ENCODE data around the gene NOX5. TPM values are rescaled to one million over a fixed set of nuclear protein-coding genes. Genes with fewer than 3 reads are reported as not detected.

The NOX5 gene
- total and polyA plus RNA-seq, 2 of the 4 experiments (the other 2 are of a cell fraction) = 0.07 TPM; not detected in 1

DNA sequence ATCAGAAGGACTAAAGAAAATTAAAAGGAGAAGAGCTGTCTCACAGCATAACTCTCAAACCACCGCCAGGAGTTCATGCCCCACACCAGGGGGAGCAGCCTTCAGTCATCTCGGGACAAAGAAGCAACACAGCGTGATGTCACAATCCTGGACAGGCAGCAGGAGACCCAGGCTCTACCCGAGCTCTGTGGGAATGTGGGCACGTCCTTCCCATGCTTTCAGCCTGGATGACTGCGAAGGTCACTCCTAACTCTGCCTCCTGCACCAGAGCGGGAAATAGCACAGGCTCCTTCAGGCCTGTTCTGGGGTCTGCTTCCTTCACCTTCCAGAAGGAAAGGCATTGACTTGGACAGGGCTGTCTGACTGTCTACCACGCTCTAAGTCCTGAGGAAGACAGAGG, 31.3 kb downstream of the NOX5 start:
- Histone ChIP-seq H3K79me1 (ENCODE audit: low read depth in 1 of 2, low read length in 2 of 2) (no peaks in the 10 kb centered on the region), H2AK9ac (replicated peaks; ENCODE audit: low read depth, low read length, poor library complexity) (no peak overlapping the region), H3K4ac (ENCODE audit: low read depth, low read length) (no peak overlapping the region), H3K9me1 (ENCODE audit: insufficient read depth, low read length) (peaks cover 4% of the 10 kb centered on the region; the same call in 1 of the 2 replicates), H3K4me1 (ENCODE audit: control insufficient read depth, insufficient read depth, low read length) (peaks cover 2% of the 10 kb centered on the region; the same call in 1 of the 2 replicates), H3K56ac (ENCODE audit: extremely low read depth, insufficient read depth, low read length) (no peak overlapping the region), H4K8ac (ENCODE audit: low read depth in 2 of 2, low read length in 2 of 2) (no peak overlapping the region), H3K27ac (ENCODE audit: insufficient read depth, low read length) (no peak overlapping the region), H2BK20ac (ENCODE audit: low read depth, low read length) (no peak overlapping the region), H2AK5ac (ENCODE audit: low read depth, low read length) (peak overlapping the region; percentile 66), H3K18ac (ENCODE audit: low read depth, low read length) (no peak overlapping the region), H3K4me3 (ENCODE audit: insufficient read depth, low read depth, low read length) (no peak overlapping the region), H4K5ac (ENCODE audit: low read depth, low read length) (no peak overlapping the region), H2AFZ (replicated peaks; ENCODE audit: low read length, poor library complexity) (peak overlapping the region; percentile 81), H3K4me2 (ENCODE audit: low read depth, low read length) (no peak overlapping the region), H3K36me3 (ENCODE audit: control insufficient read depth, insufficient read depth, low read length) (no peaks in the 10 kb centered on the region), H3K14ac (replicated peaks; ENCODE audit: low read depth, low read length) (no peak overlapping the region; the same call in 1 of the 2 replicates), H3K9me3 (ENCODE audit: control insufficient read depth, insufficient read depth, low read length) (no peaks in the 10 kb centered on the region), H3K27me3 (ENCODE audit: control insufficient read depth, insufficient read depth, low read length) (peaks cover 6% of the 10 kb centered on the region), H2BK120ac (ENCODE audit: low read depth, low read length) (no peak overlapping the region), H2BK5ac (ENCODE audit: low read depth, low read length, poor library complexity, severe bottlenecking) (no peak overlapping the region), H3K23ac (ENCODE audit: low read depth, low read length) (no peak overlapping the region), H4K20me1 (ENCODE audit: insufficient read depth, low read length) (no peaks in the 10 kb centered on the region), H3K9ac (ENCODE audit: low read depth, low read length) (no peak overlapping the region), H2BK15ac (ENCODE audit: low read depth, low read length) (no peak overlapping the region), H4K91ac (ENCODE audit: insufficient read depth, low read depth, low read length) (no peak overlapping the region)
- in situ Hi-C loops (cut with MboI; ENCODE audit: low sequenced_read_pairs) (no loop called here), intact Hi-C loops (cut with micrococcal nuclease) (no loop called here), dilution Hi-C loops (cut with HindIII; ENCODE audit: low sequenced_read_pairs, unreplicated experiment) (no loop called here)
- no TSS peak for BruUV-seq (replicated peaks)
- ATAC-seq (ENCODE audit: low read depth) (peak; percentile 83), DNase-seq (peak; percentile 37)
- WGBS, 2 experiments (ENCODE audit: extremely low coverage in 2 of 2, insufficient read length in 1 of 2) = 50% methylated on average over 3 of the region's 8 CpGs; no CpG with 5 or more reads in 1 of the 2 experiments
- TF ChIP-seq CEBPB (IDR thresholded peaks at IDR 0.05; ENCODE audit: low read depth, low read length) (peak; percentile 38; the same call in 1 of the 2 replicates), USF2 (IDR thresholded peaks at IDR 0.05; ENCODE audit: low read depth, low read length) (no peak)
- TF ChIP-seq, protein P1, sequence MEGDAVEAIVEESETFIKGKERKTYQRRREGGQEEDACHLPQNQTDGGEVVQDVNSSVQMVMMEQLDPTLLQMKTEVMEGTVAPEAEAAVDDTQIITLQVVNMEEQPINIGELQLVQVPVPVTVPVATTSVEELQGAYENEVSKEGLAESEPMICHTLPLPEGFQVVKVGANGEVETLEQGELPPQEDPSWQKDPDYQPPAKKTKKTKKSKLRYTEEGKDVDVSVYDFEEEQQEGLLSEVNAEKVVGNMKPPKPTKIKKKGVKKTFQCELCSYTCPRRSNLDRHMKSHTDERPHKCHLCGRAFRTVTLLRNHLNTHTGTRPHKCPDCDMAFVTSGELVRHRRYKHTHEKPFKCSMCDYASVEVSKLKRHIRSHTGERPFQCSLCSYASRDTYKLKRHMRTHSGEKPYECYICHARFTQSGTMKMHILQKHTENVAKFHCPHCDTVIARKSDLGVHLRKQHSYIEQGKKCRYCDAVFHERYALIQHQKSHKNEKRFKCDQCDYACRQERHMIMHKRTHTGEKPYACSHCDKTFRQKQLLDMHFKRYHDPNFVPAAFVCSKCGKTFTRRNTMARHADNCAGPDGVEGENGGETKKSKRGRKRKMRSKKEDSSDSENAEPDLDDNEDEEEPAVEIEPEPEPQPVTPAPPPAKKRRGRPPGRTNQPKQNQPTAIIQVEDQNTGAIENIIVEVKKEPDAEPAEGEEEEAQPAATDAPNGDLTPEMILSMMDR (conservative IDR thresholded peaks at IDR 0.05; ENCODE audit: low read depth, low read length) = 0 out of 2 replicates have a peak, but pooled peaks have one; percentile 18
- ChIA-PET POLR2A (ENCODE audit: unreplicated experiment) (interaction anchor here (0.6 kb wide), 1 partner anchor 368 kb away, joined by 3 read pairs; the partner anchor contains the start of gene KIF23), CTCF (no interaction called here)
